H1 (cell line): ENCODE measurements around the gene ALPG. TPM values are rescaled to one million over a fixed set of nuclear protein-coding genes. Genes with fewer than 3 reads are reported as not detected.

Source experiments
- CHD2 ChIP-seq: IDR thresholded peaks from 2 replicates; pipeline ENCODE4 v1.6.1; 2012; ENCODE audit warnings: low read length, improper control_type of control experiment
- CHD7 ChIP-seq: fragments of 300-600 bp; sonication (generic); IDR thresholded peaks from 2 replicates; pipeline ENCODE4 v1.7.1; 2012; ENCODE audit warnings: low read length, moderate library complexity, mild to moderate bottlenecking, inconsistent platforms; ENCODE audit not compliant: insufficient replicate concordance
- HDAC6 ChIP-seq: IDR thresholded peaks from one replicate; pipeline ENCODE4 v1.7.1; 2012; ENCODE audit warnings: low read depth, mild to moderate bottlenecking, inconsistent platforms, low read length, moderate library complexity
- NRF1 ChIP-seq: IDR thresholded peaks from 2 replicates; pipeline ENCODE4 v1.6.1; 2011; ENCODE audit warnings: mild to moderate bottlenecking, low read depth, low read length, improper control_type of control experiment
- PHF8 ChIP-seq: fragments of 200-600 bp; sonication (generic); conservative IDR thresholded peaks from 2 replicates; pipeline ENCODE4 v1.7.1; 2012; ENCODE audit warnings: low read depth, mild to moderate bottlenecking, inconsistent platforms, low read length, moderate library complexity
- SAP30 ChIP-seq: fragments of 300-600 bp; sonication (generic); IDR thresholded peaks from 2 replicates; pipeline ENCODE4 v1.7.1; 2012; ENCODE audit warnings: low read length, moderate library complexity, mild to moderate bottlenecking, inconsistent platforms; ENCODE audit not compliant: insufficient read depth, insufficient replicate concordance
- SIRT6 ChIP-seq: IDR thresholded peaks from one replicate; pipeline ENCODE4 v1.7.1; 2012; ENCODE audit warnings: low read length, inconsistent platforms
- SP1 ChIP-seq: IDR thresholded peaks from 2 replicates; pipeline ENCODE4 v1.6.1; 2011; ENCODE audit warnings: low read depth, low read length
- SUZ12 ChIP-seq: fragments of 200-600 bp; sonication (generic); IDR thresholded peaks from 2 replicates; pipeline ENCODE4 v1.6.1; 2012; ENCODE audit warnings: mild to moderate bottlenecking, inconsistent platforms, low read length, moderate library complexity, mixed read lengths
- TCF12 ChIP-seq: IDR thresholded peaks from 2 replicates; pipeline ENCODE4 v1.6.1; 2011; ENCODE audit warnings: low read depth, mild to moderate bottlenecking, low read length
- TEAD4 ChIP-seq: IDR thresholded peaks from 2 replicates; pipeline ENCODE4 v1.6.1; 2012; ENCODE audit warnings: low read depth, low read length, inconsistent platforms, mixed read lengths
- polyA plus RNA-seq, 7 experiments: library from polyadenylated mRNA; depleted of rRNA in 3 of 7; stranded (reverse) in 5 of 7; unstranded in 2 of 7; fragments of >200 nt in 5 of 7; fragments of 200-250 nt in 2 of 7; gene quantifications; 1 replicate in 5 of 7; 2 replicates in 1 of 7; 4 replicates in 1 of 7; pipeline versions ENCODE4 v1.2.1 to v1.2.3, GENCODE V29; 2011 to 2013; ENCODE audit warnings: missing spikeins in 2 of 7, mixed read lengths in 2 of 7
- total RNA-seq: library from RNA; stranded (reverse); fragmentation: NEBNext Ultra II Directional; extraction: Animal tissue kit (Norgen Biotek cat#: 25700); gene quantifications from 2 replicates; pipeline ENCODE4 v1.2.1, GENCODE V29; 2021

The ALPG gene
- total and polyA plus RNA-seq, 2 of the 8 experiments (the other 6 are each of a cell fraction or from before 2014, with no cell fraction given), result 0.56 to 2.1 TPM

GRCh38 chr2:232420463-232421188 lies 14.0 kb downstream of the ALPG start (continued):
- TF ChIP-seq CHD7 (no peak), SIRT6 (no peak), SUZ12 (peak; percentile 62), SAP30 (no peak), PHF8 (peak; percentile 31; the same call in 1 of the 2 replicates), TCF12 (no peak), HDAC6 (no peak), NRF1 (no peak), SP1 (no peak), CHD2 (no peak), TEAD4 (no peak)
